Mesendoderm (in vitro differentiated cells): ENCODE data around the gene SLC1A5.

ENCODE experiments used
- DNase-seq: peaks from one replicate; pipeline ENCODE4 v3.0.0; 2013
- H2AK5ac ChIP-seq: 2 replicates; pipeline ENCODE4 v1.6.1; 2013; ENCODE audit warnings: low read length, inconsistent platforms
- H2BK120ac ChIP-seq: 2 replicates; pipeline ENCODE4 v1.6.1; 2013; ENCODE audit warnings: low read depth, mild to moderate bottlenecking, low read length, moderate library complexity, mixed read lengths
- H2BK15ac ChIP-seq: replicated peaks from 2 replicates; pipeline ENCODE4 v1.6.1; 2013; ENCODE audit warnings: low read depth, mild to moderate bottlenecking, moderate library complexity
- H2BK5ac ChIP-seq: 2 replicates; pipeline ENCODE4 v1.6.1; 2013; ENCODE audit warnings: low read length, inconsistent platforms
- H3K18ac ChIP-seq: 2 replicates; pipeline ENCODE4 v1.6.1; 2013; ENCODE audit warnings: mild to moderate bottlenecking, low read length, mixed read lengths
- H3K23ac ChIP-seq: one replicate; pipeline ENCODE4 v1.6.1; 2013; ENCODE audit warnings: low read length
- H3K27ac ChIP-seq: 2 replicates; pipeline ENCODE4 v1.5.1; 2013; ENCODE audit warnings: low read depth, mild to moderate bottlenecking, inconsistent platforms, low read length, moderate library complexity
- H3K27me3 ChIP-seq: 2 replicates; pipeline ENCODE4 v1.6.1; 2013; ENCODE audit warnings: low read length, control low read depth, mild to moderate bottlenecking, inconsistent platforms; ENCODE audit not compliant: insufficient read depth, poor library complexity
- H3K36me3 ChIP-seq: 2 replicates; pipeline ENCODE4 v1.6.1; 2013; ENCODE audit warnings: low read length, inconsistent platforms; ENCODE audit not compliant: control insufficient read depth, insufficient read depth
- H3K4ac ChIP-seq: one replicate; pipeline ENCODE4 v1.6.1; 2013; ENCODE audit warnings: low read depth, mild to moderate bottlenecking, low read length, moderate library complexity
- H3K4me1 ChIP-seq: 2 replicates; pipeline ENCODE4 v1.6.1; 2013; ENCODE audit warnings: low read depth, low read length, inconsistent platforms; ENCODE audit not compliant: control insufficient read depth
- H3K4me2 ChIP-seq: 2 replicates; pipeline ENCODE4 v1.6.1; 2013; ENCODE audit warnings: low read length
- H3K4me3 ChIP-seq: 2 replicates; pipeline ENCODE4 v1.5.1; 2013; ENCODE audit warnings: mild to moderate bottlenecking, low read length
- H3K56ac ChIP-seq: one replicate; pipeline ENCODE4 v1.6.1; 2013; ENCODE audit warnings: low read length
- H3K79me1 ChIP-seq: 2 replicates; pipeline ENCODE4 v1.6.1; 2013; ENCODE audit warnings: low read length, inconsistent platforms
- H3K79me2 ChIP-seq: 2 replicates; pipeline ENCODE4 v1.6.1; 2013; ENCODE audit warnings: mild to moderate bottlenecking, low read length; ENCODE audit not compliant: control insufficient read depth, insufficient read depth
- H3K9ac ChIP-seq: 2 replicates; pipeline ENCODE4 v1.6.1; 2013; ENCODE audit warnings: low read length, inconsistent platforms
- H4K5ac ChIP-seq: one replicate; pipeline ENCODE4 v1.6.1; 2013; ENCODE audit warnings: low read length
- H4K8ac ChIP-seq: one replicate; pipeline ENCODE4 v1.6.1; 2013; ENCODE audit warnings: low read depth, mild to moderate bottlenecking, control low read depth, low read length, moderate library complexity
- WGBS: extraction: QIAGEN DNeasy Blood & Tissue Kit; methylation state at CpG from one replicate; pipeline ENCODE4 v1.1.7; 2013; ENCODE audit warnings: low lambda C conversion rate, missing lambda C conversion rate; ENCODE audit not compliant: insufficient coverage; ENCODE audit errors: extremely low coverage; 5-methylcytosine and 5-hydroxymethylcytosine counted together

The SLC1A5 gene

GRCh38 chr19:46745521-46746280 is 42.7 kb downstream of the SLC1A5 start, which contains the start of gene FKRP:
Gene FKRP (plus strand): TSS chr19:46746057. CDS start chr19:46755451, 9,394 bp downstream.
- peaks cover 22% of the 10 kb centered on the region for H3K79me1 ChIP-seq
- H3K27ac ChIP-seq, result peak within 1 kb of the TSS; percentile 93
- H3K18ac ChIP-seq, result peak within 1 kb of the TSS; percentile 100
- H3K36me3 ChIP-seq, result no peaks in the 10 kb centered on the region
- H2AK5ac ChIP-seq, result peak within 1 kb of the TSS; percentile 94
- no peak within 1 kb of the TSS for H2BK5ac ChIP-seq
- peak within 1 kb of the TSS; percentile 85 for H2BK120ac ChIP-seq
- no CpG with 5 or more reads among the region's 68 CpGs for WGBS
- H2BK15ac ChIP-seq, result no peak within 1 kb of the TSS
- peak within 1 kb of the TSS; percentile 99 for H3K56ac ChIP-seq
- peak within 1 kb of the TSS; percentile 0 for H4K8ac ChIP-seq
- peak within 1 kb of the TSS; percentile 99 for H3K4me2 ChIP-seq
- H3K23ac ChIP-seq, result peak within 1 kb of the TSS; percentile 94
- peaks cover 10% of the 10 kb centered on the region for H3K4me1 ChIP-seq
- H3K4me3 ChIP-seq, result peak within 1 kb of the TSS; percentile 99
- peaks cover 51% of the 10 kb centered on the region for H3K79me2 ChIP-seq
- no peak within 1 kb of the TSS for H4K5ac ChIP-seq
- peak within 1 kb of the TSS; percentile 84 for H3K4ac ChIP-seq
- no peaks in the 10 kb centered on the region for H3K27me3 ChIP-seq
- DNase-seq, result no peak
- H3K9ac ChIP-seq, result peak within 1 kb of the TSS; percentile 99

GRCh38 chr19:46745030-46745429 is 43.4 kb downstream of the SLC1A5 start:
- DNase-seq, result no peak
- peak overlapping the region; percentile 89 for H3K23ac ChIP-seq
- H3K27ac ChIP-seq, result no peak overlapping the region
- peak overlapping the region; percentile 99 for H3K9ac ChIP-seq
- H3K4me2 ChIP-seq, result peak overlapping the region; percentile 99
- no peaks in the 10 kb centered on the region for H3K27me3 ChIP-seq
- no peak overlapping the region for H4K5ac ChIP-seq
- H2BK120ac ChIP-seq, result no peak overlapping the region
- no peak overlapping the region for H4K8ac ChIP-seq
- peaks cover 58% of the 10 kb centered on the region for H3K79me2 ChIP-seq
- H2BK15ac ChIP-seq, result no peak overlapping the region
- H3K56ac ChIP-seq, result peak overlapping the region; percentile 99
- no peak overlapping the region for H2BK5ac ChIP-seq
- peaks cover 10% of the 10 kb centered on the region for H3K4me1 ChIP-seq
- H3K18ac ChIP-seq, result peak overlapping the region; percentile 100
- H3K36me3 ChIP-seq, result no peaks in the 10 kb centered on the region
- peaks cover 27% of the 10 kb centered on the region for H3K79me1 ChIP-seq
- H2AK5ac ChIP-seq, result peak overlapping the region; percentile 94
- WGBS, result no CpG with 5 or more reads among the region's 8 CpGs
- peak overlapping the region; percentile 99 for H3K4me3 ChIP-seq
- no peak overlapping the region for H3K4ac ChIP-seq

DNA sequence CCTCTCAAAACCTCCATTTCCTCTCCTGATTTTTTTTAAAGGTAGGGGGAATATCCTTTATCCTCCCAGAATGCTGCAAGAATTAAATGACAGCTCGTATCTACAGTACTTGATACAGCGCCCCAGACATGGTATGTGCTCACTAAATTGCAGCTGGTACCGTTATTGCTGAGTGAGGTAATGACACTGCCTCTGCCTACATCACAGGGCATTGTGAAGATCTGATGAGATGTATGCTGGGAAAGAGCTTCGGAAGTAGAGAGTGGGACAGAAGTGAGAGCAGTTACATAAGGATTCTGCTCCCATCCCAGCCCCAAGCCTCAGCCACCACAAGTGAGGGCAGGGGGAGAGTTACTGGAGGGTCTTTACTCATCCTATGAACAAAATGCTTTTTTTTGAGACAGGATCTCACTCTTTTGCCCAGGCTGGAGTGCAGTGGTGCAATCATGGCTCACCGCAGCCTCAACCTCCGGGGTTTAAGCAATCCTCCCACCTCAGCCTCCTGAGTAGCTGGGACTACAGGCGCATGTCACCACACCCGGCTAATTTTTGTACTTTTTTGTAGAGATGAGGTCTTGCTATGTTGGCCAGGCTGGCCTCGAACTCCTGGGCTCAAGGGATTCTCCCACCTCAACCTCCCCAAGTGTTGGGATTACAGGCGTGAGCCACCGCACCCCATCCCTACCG is 44.2 kb downstream of the SLC1A5 start:
- Histone ChIP-seq H2BK120ac (no peak overlapping the region), H3K79me1 (peaks cover 31% of the 10 kb centered on the region), H3K23ac (peak overlapping the region; percentile 45), H3K79me2 (peaks cover 66% of the 10 kb centered on the region), H2BK15ac (no peak overlapping the region), H3K27me3 (no peaks in the 10 kb centered on the region), H3K4ac (no peak overlapping the region), H3K4me1 (peaks cover 10% of the 10 kb centered on the region), H3K18ac (no peak overlapping the region), H3K56ac (no peak overlapping the region), H3K27ac (no peak overlapping the region), H3K36me3 (no peaks in the 10 kb centered on the region), H4K8ac (no peak overlapping the region), H4K5ac (no peak overlapping the region), H2BK5ac (no peak overlapping the region), H2AK5ac (no peak overlapping the region), H3K4me3 (no peak overlapping the region), H3K9ac (no peak overlapping the region), H3K4me2 (peak overlapping the region; percentile 99)
- no CpG with 5 or more reads among the region's 12 CpGs for WGBS
- DNase-seq, result no peak

DNA sequence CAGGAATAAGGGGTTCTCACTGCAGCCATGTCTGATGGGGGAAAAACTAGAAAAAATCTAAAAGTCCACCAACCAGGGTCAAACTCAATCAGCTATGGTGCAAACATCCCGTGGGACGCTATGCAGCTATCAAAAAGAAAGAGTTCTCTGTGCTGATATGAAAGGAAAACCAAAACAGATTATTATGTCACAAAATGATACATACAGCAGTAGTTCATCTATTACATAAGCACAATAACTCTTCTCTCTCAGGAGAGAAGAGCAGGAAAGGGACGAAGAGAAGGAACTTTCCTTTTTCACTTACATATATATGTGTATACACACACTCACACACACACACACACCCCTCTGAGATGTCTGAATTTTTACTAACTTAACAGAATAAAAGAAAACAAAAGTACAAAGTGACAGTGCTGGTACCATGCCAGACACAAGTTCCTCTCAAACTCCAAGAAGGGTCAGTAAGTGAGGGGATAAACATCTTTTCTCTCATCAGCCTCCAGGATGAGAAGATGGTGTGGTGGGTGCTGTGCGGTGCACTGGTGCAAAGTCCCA is 45.4 kb downstream of the SLC1A5 start:
- H2BK120ac ChIP-seq, result no peak overlapping the region
- no CpG with 5 or more reads among the region's 4 CpGs for WGBS
- H2BK5ac ChIP-seq, result no peak overlapping the region
- H3K27me3 ChIP-seq, result no peaks in the 10 kb centered on the region
- DNase-seq, result no peak
- peaks cover 40% of the 10 kb centered on the region for H3K79me1 ChIP-seq
- H3K4me2 ChIP-seq, result no peak overlapping the region
- no peaks in the 10 kb centered on the region for H3K36me3 ChIP-seq
- H3K23ac ChIP-seq, result no peak overlapping the region
- H4K5ac ChIP-seq, result no peak overlapping the region
- H2AK5ac ChIP-seq, result no peak overlapping the region
- H3K27ac ChIP-seq, result no peak overlapping the region
- peaks cover 10% of the 10 kb centered on the region for H3K4me1 ChIP-seq
- no peak overlapping the region for H2BK15ac ChIP-seq
- no peak overlapping the region for H3K4ac ChIP-seq
- no peak overlapping the region for H4K8ac ChIP-seq
- H3K79me2 ChIP-seq, result peaks cover 73% of the 10 kb centered on the region
- H3K4me3 ChIP-seq, result no peak overlapping the region
- no peak overlapping the region for H3K9ac ChIP-seq
- H3K18ac ChIP-seq, result no peak overlapping the region
- H3K56ac ChIP-seq, result no peak overlapping the region

- no CpG with 5 or more reads among the region's 17 CpGs for WGBS
- Histone ChIP-seq H4K5ac (no peak overlapping the region), H3K56ac (no peak overlapping the region), H3K79me1 (peaks cover 41% of the 10 kb centered on the region), H3K9ac (no peak overlapping the region), H3K4ac (no peak overlapping the region), H3K4me1 (peaks cover 10% of the 10 kb centered on the region), H2BK15ac (no peak overlapping the region), H3K23ac (no peak overlapping the region), H2AK5ac (no peak overlapping the region), H4K8ac (no peak overlapping the region), H2BK120ac (no peak overlapping the region), H3K18ac (no peak overlapping the region), H3K4me2 (no peak overlapping the region), H3K27me3 (no peaks in the 10 kb centered on the region), H3K4me3 (no peak overlapping the region), H3K27ac (no peak overlapping the region), H2BK5ac (no peak overlapping the region), H3K79me2 (peaks cover 77% of the 10 kb centered on the region), H3K36me3 (no peaks in the 10 kb centered on the region)
- no peak for DNase-seq
Observed at GRCh38 chr19:46741447-46741846, 46.9 kb downstream of the SLC1A5 start.
